SK-N-SH (cell line): ENCODE data around the gene SOCS3. TPM values are rescaled to one million over a fixed set of nuclear protein-coding genes. Genes with fewer than 3 reads are reported as not detected.

ENCODE experiments used
- CTCF ChIA-PET: fragments of 300-600, 350-600 bp; formaldehyde crosslinking; extraction: SDS; loops from one replicate; lab custom pipeline; 2021; lab: Yijun Ruan, JAX
- POLR2A ChIA-PET: fragments of 350-600 bp; sonication (Branson Sonifier 250); formaldehyde crosslinking; extraction: SDS; loops from one replicate; lab custom pipeline; 2020; ENCODE audit warnings: antibody characterized with exemption, inconsistent platforms; lab: Yijun Ruan, JAX
- DNase-seq: peaks from one replicate; pipeline ENCODE4 v3.0.0; 2012
- H2AFZ ChIP-seq: fragments of 200-600 bp; sonication (generic); 2 replicates; pipeline ENCODE4 v1.8.1; 2016; ENCODE audit warnings: antibody characterized with exemption, mild to moderate bottlenecking, low read depth
- H3F3A ChIP-seq: fragments of 200-600 bp; sonication (generic); replicated peaks from 2 replicates; pipeline ENCODE3; 2016; ENCODE audit warnings: antibody characterized with exemption, mild to moderate bottlenecking; ENCODE audit not compliant: insufficient read depth
- H3K27ac ChIP-seq, 2 experiments: fragments of 200-500 bp in 1 of 2; fragments of 200-600 bp in 1 of 2; sonication (Bioruptor generic) in 1 of 2; sonication (generic), shearing (Covaris generic) in 1 of 2; 2 replicates each; pipeline versions ENCODE4 v1.5.1 to v1.6.1; 2014 to 2016; ENCODE audit warnings: low read depth in 2 of 2, inconsistent platforms in 1 of 2, low read length in 1 of 2, mild to moderate bottlenecking in 1 of 2, mixed read lengths in 1 of 2
- H3K27me3 ChIP-seq: fragments of 200-600 bp; sonication (generic), shearing (Covaris generic); 2 replicates; pipeline ENCODE4 v1.6.1; 2016; ENCODE audit warnings: mixed run types; ENCODE audit not compliant: insufficient read depth
- H3K36me3 ChIP-seq, 2 experiments: fragments of 200-500 bp in 1 of 2; fragments of 200-600 bp in 1 of 2; sonication (Bioruptor generic) in 1 of 2; sonication (generic) in 1 of 2; replicated peaks in 1 of 2; 2 replicates each; pipeline versions ENCODE3 to v1.5.1; 2014 to 2016; ENCODE audit warnings: low read length in 1 of 2, mild to moderate bottlenecking in 1 of 2; ENCODE audit not compliant: insufficient read depth in 2 of 2, control insufficient read depth in 1 of 2
- H3K4me1 ChIP-seq, 2 experiments: fragments of 200-500 bp in 1 of 2; fragments of 200-600 bp in 1 of 2; sonication (Bioruptor generic) in 1 of 2; sonication (generic), shearing (Covaris generic) in 1 of 2; 2 replicates each; pipeline versions ENCODE4 v1.5.1 to v1.6.1; 2014 to 2016; ENCODE audit warnings: low read depth in 1 of 2, low read length in 1 of 2, mixed run types in 1 of 2; ENCODE audit not compliant: insufficient read depth in 2 of 2, control insufficient read depth in 1 of 2
- H3K4me2 ChIP-seq: fragments of 200-600 bp; sonication (generic), shearing (Covaris generic); 2 replicates; pipeline ENCODE4 v1.6.1; 2017; ENCODE audit warnings: mixed run types
- H3K4me3 ChIP-seq, 2 experiments: fragments of 200-500 bp in 1 of 2; fragments of 200-600 bp in 1 of 2; sonication (Bioruptor generic) in 1 of 2; sonication (generic), shearing (Covaris generic) in 1 of 2; 2 replicates each; pipeline versions ENCODE4 v1.5.1 to v1.8.1; 2014 to 2016; ENCODE audit warnings: low read depth in 2 of 2, inconsistent platforms in 1 of 2, low read length in 1 of 2, mild to moderate bottlenecking in 1 of 2, mixed read lengths in 1 of 2, moderate library complexity in 1 of 2
- H3K79me2 ChIP-seq: fragments of 200-600 bp; sonication (generic); 2 replicates; pipeline ENCODE4 v1.8.1; 2017; ENCODE audit warnings: mild to moderate bottlenecking; ENCODE audit not compliant: insufficient read depth
- H3K9ac ChIP-seq: fragments of 200-600 bp; sonication (generic); 2 replicates; pipeline ENCODE4 v1.6.1; 2017; ENCODE audit warnings: mixed run types
- H3K9me2 ChIP-seq: fragments of 200-600 bp; sonication (generic); 2 replicates; pipeline ENCODE4 v1.6.1; 2017; ENCODE audit warnings: mixed run types
- H3K9me3 ChIP-seq: fragments of 200-600 bp; sonication (generic); 2 replicates; pipeline ENCODE4 v1.6.1; 2017; ENCODE audit warnings: mixed run types, mild to moderate bottlenecking, moderate library complexity
- H4K20me1 ChIP-seq: fragments of 200-600 bp; sonication (generic); 2 replicates; pipeline ENCODE4 v1.6.1; 2017; ENCODE audit warnings: mild to moderate bottlenecking, mixed run types; ENCODE audit not compliant: insufficient read depth
- CHD2 ChIP-seq: fragments of 150-350 bp; IDR thresholded peaks from 2 replicates; pipeline ENCODE4 v1.6.1; 2018; ENCODE audit warnings: low read length; ENCODE audit not compliant: partially characterized antibody
- EP300 ChIP-seq, 2 experiments: IDR thresholded peaks; 2 replicates each; pipeline versions ENCODE4 v1.4.0 to v1.6.1; 2012; ENCODE audit warnings: borderline replicate concordance in 1 of 2, low read depth in 1 of 2, low read length in 1 of 2
- EZH2phosphoT487 ChIP-seq: fragments of 200-600 bp; sonication (generic); IDR thresholded peaks from 2 replicates; pipeline ENCODE4 v1.6.1; 2017; ENCODE audit warnings: low read depth, mixed run types, mild to moderate bottlenecking, antibody characterized with exemption, moderate library complexity, borderline replicate concordance
- FOSL2 ChIP-seq: IDR thresholded peaks from 2 replicates; pipeline ENCODE4 v1.4.0; 2012; ENCODE audit warnings: low read depth, mild to moderate bottlenecking, moderate library complexity, borderline replicate concordance
- FOXM1 ChIP-seq: IDR thresholded peaks from 2 replicates; pipeline ENCODE4 v1.4.0; 2012; ENCODE audit warnings: low read depth, mild to moderate bottlenecking
- GABPA ChIP-seq: IDR thresholded peaks from 2 replicates; pipeline ENCODE4 v1.4.0; 2012; ENCODE audit warnings: low read depth, mild to moderate bottlenecking
- MAX ChIP-seq: IDR thresholded peaks from 2 replicates; pipeline ENCODE4 v1.4.0; 2012; ENCODE audit warnings: low read depth
- MEF2A ChIP-seq: IDR thresholded peaks from 2 replicates; pipeline ENCODE4 v1.4.0; 2012; ENCODE audit warnings: low read depth, borderline replicate concordance
- MXI1 ChIP-seq: IDR thresholded peaks from 2 replicates; pipeline ENCODE4 v1.6.1; 2012; ENCODE audit warnings: mild to moderate bottlenecking, low read depth, low read length, improper control_type of control experiment
- NRF1 ChIP-seq: IDR thresholded peaks from 2 replicates; pipeline ENCODE4 v1.6.1; 2012; ENCODE audit warnings: low read depth, mild to moderate bottlenecking, low read length
- RAD21 ChIP-seq: IDR thresholded peaks from 2 replicates; pipeline ENCODE4 v1.6.1; 2012; ENCODE audit warnings: mild to moderate bottlenecking, low read length
- RFX5 ChIP-seq: IDR thresholded peaks from 2 replicates; pipeline ENCODE4 v1.6.1; 2012; ENCODE audit warnings: mild to moderate bottlenecking, improper control_type of control experiment, low read length
- RXRA ChIP-seq: IDR thresholded peaks from 2 replicates; pipeline ENCODE4 v1.4.0; 2012; ENCODE audit warnings: low read depth, mild to moderate bottlenecking, borderline replicate concordance
- SIN3A ChIP-seq: IDR thresholded peaks from 2 replicates; pipeline ENCODE4 v1.6.1; 2012; ENCODE audit warnings: low read depth, mild to moderate bottlenecking, low read length, moderate library complexity, borderline replicate concordance
- TCF12 ChIP-seq: IDR thresholded peaks from 2 replicates; pipeline ENCODE4 v1.4.0; 2012
- WGBS: methylation state at CpG from one replicate; pipeline ENCODE4 v1.1.6; 2017; ENCODE audit warnings: low lambda C conversion rate; 5-methylcytosine and 5-hydroxymethylcytosine counted together
- polyA plus RNA-seq, 3 experiments: library from polyadenylated mRNA; depleted of rRNA; stranded (reverse); fragments of >200 nt; gene quantifications; 2 replicates each; pipeline ENCODE4 v1.2.3, GENCODE V29; 2012
- TF ChIP-seq, protein P1 (sequence below): fragments of 150-350 bp; IDR thresholded peaks from 2 replicates; pipeline ENCODE4 v1.6.1; 2016; ENCODE audit warnings: mild to moderate bottlenecking, low read depth, low read length
- TF ChIP-seq, protein P2 (sequence below): IDR thresholded peaks from 2 replicates; pipeline ENCODE4 v1.4.0; 2012; ENCODE audit warnings: low read depth, borderline replicate concordance

The SOCS3 gene
- polyA plus RNA-seq, 1 of the 3 experiments (the other 2 are of a cell fraction) = 24.9 TPM

GRCh38 chr17:78407387-78408000 is 47.6 kb upstream of the SOCS3 start:
- H4K20me1 ChIP-seq = peaks cover 63% of the 10 kb centered on the region
- POLR2A ChIA-PET = no interaction called here
- DNase-seq = no peak
- H3K9me2 ChIP-seq = no peaks in the 10 kb centered on the region
- H3K4me2 ChIP-seq = no peak overlapping the region
- no peak overlapping the region for H3K4me3 ChIP-seq
- peaks cover 38 to 46% of the 10 kb centered on the region in 2 experiments for H3K36me3 ChIP-seq
- H2AFZ ChIP-seq = no peak overlapping the region
- H3K79me2 ChIP-seq = peaks cover 91% of the 10 kb centered on the region
- WGBS = 94% methylated on average over 7 of the region's 7 CpGs
- peaks cover 0 to 22% of the 10 kb centered on the region in 2 experiments; a peak in 1 of 4 replicates for H3K4me1 ChIP-seq
- H3K27ac ChIP-seq = no peak overlapping the region; a peak in 1 of 4 replicates
- TF ChIP-seq EZH2phosphoT487 (no peak), GABPA (no peak), RAD21 (no peak), NRF1 (no peak)
- no peaks in the 10 kb centered on the region for H3K9me3 ChIP-seq
- no peaks in the 10 kb centered on the region for H3K27me3 ChIP-seq
- H3F3A ChIP-seq = no peaks in the 10 kb centered on the region
- CTCF ChIA-PET = interaction anchor here (0.7 to 3.3 kb wide), 4 partner anchors 14 to 233 kb away, joined by 3 to 19 read pairs (median 6); no protein-coding TSS in a partner anchor
- no peak overlapping the region for H3K9ac ChIP-seq

- Histone ChIP-seq H3K27ac (no peak overlapping the region), H4K20me1 (peaks cover 57% of the 10 kb centered on the region), H3K4me1 (peaks cover 0 to 19% of the 10 kb centered on the region in 2 experiments; a peak in 1 of 4 replicates), H3K9me3 (no peaks in the 10 kb centered on the region), H3K4me3 (no peak overlapping the region)
- WGBS = 91% methylated on average over 8 of the region's 8 CpGs
- TF ChIP-seq, protein P1, sequence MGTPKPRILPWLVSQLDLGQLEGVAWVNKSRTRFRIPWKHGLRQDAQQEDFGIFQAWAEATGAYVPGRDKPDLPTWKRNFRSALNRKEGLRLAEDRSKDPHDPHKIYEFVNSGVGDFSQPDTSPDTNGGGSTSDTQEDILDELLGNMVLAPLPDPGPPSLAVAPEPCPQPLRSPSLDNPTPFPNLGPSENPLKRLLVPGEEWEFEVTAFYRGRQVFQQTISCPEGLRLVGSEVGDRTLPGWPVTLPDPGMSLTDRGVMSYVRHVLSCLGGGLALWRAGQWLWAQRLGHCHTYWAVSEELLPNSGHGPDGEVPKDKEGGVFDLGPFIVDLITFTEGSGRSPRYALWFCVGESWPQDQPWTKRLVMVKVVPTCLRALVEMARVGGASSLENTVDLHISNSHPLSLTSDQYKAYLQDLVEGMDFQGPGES = no peak
- no peak for TF ChIP-seq FOSL2
- no peak for TF ChIP-seq NRF1
- TF ChIP-seq MXI1 = no peak
- TF ChIP-seq TCF12 = no peak
- TF ChIP-seq, protein P2, sequence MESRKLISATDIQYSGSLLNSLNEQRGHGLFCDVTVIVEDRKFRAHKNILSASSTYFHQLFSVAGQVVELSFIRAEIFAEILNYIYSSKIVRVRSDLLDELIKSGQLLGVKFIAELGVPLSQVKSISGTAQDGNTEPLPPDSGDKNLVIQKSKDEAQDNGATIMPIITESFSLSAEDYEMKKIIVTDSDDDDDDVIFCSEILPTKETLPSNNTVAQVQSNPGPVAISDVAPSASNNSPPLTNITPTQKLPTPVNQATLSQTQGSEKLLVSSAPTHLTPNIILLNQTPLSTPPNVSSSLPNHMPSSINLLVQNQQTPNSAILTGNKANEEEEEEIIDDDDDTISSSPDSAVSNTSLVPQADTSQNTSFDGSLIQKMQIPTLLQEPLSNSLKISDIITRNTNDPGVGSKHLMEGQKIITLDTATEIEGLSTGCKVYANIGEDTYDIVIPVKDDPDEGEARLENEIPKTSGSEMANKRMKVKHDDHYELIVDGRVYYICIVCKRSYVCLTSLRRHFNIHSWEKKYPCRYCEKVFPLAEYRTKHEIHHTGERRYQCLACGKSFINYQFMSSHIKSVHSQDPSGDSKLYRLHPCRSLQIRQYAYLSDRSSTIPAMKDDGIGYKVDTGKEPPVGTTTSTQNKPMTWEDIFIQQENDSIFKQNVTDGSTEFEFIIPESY = no peak
- no peak for TF ChIP-seq MAX
- TF ChIP-seq FOXM1 = no peak
- TF ChIP-seq EP300 (IDR thresholded peaks at IDR 0.05; ENCODE audit: borderline replicate concordance in 1 of 2, low read depth in 1 of 2, low read length in 1 of 2) = no peak
- no peak for TF ChIP-seq RFX5
- no peak for TF ChIP-seq RXRA
- TF ChIP-seq SIN3A = no peak
- no peak for TF ChIP-seq MEF2A
- TF ChIP-seq CHD2 = no peak
- TF ChIP-seq, all 33 proteins: peak for 0
- Histone ChIP-seq H3K27me3 (no peaks in the 10 kb centered on the region), H3K9me2 (no peaks in the 10 kb centered on the region), H3K9ac (no peak overlapping the region), H3K4me2 (no peak overlapping the region), H2AFZ (no peak overlapping the region), H3K36me3 (peaks cover 38 to 44% of the 10 kb centered on the region in 2 experiments), H3F3A (no peaks in the 10 kb centered on the region), H3K79me2 (peaks cover 85% of the 10 kb centered on the region)
- ChIA-PET CTCF (interaction anchor here (0.9 to 3.3 kb wide), 3 partner anchors 14 to 232 kb away, joined by 3 to 19 read pairs (median 3); no protein-coding TSS in a partner anchor), POLR2A (no interaction called here)
- no peak for DNase-seq
Observed at GRCh38 chr17:78406920-78407319, 47.0 kb upstream of the SOCS3 start.
